GM12878 (cell line): ENCODE data around the gene MAGI2. TPM values are rescaled to one million over a fixed set of nuclear protein-coding genes. Genes with fewer than 3 reads are reported as not detected.

Experiments
- ATAC-seq: fragments of 200-7000 bp; cut with Tn5 transposase; 3 replicates; pipeline ENCODE4 v1.9.1; 2020; ENCODE audit warnings: mild to moderate bottlenecking, moderate library complexity
- BruUV-seq: library from RNA; stranded (reverse); fragments of 400-500 nt; replicated peaks from 2 replicates; lab custom pipeline; 2021; lab: Mats Ljungman, UMichigan
- CTCF ChIA-PET: fragments of 300-600 bp; sonication (Branson Sonifier 250); formaldehyde crosslinking; extraction: SDS; loops from one replicate; lab custom pipeline; 2021; ENCODE audit warnings: inconsistent platforms; lab: Yijun Ruan, JAX
- POLR2A ChIA-PET: fragments of 350-600 bp; formaldehyde crosslinking; extraction: SDS; loops from one replicate; lab custom pipeline; 2021; ENCODE audit warnings: inconsistent platforms; lab: Charles Lee
- RAD21 ChIA-PET: fragments of 300-600 bp; sonication (Branson Sonifier 250); formaldehyde crosslinking; loops from one replicate; lab custom pipeline; 2023; ENCODE audit warnings: antibody characterized with exemption; ENCODE audit not compliant: unreplicated experiment; lab: Charles Lee
- SMC1A ChIA-PET: fragments of 300-600 bp; sonication (Branson Sonifier 250); formaldehyde crosslinking; loops from one replicate; lab custom pipeline; 2023; ENCODE audit not compliant: unreplicated experiment, uncharacterized antibody; lab: Charles Lee
- DNase-seq: peaks from one replicate; pipeline ENCODE4 v3.0.0-alpha.2; 2011; ENCODE audit warnings: low read depth, low spot score
- FAIRE-seq: peaks from 3 replicates; lab custom pipeline; 2011; peaks lifted over from hg19 to GRCh38; lab: Jason Lieb, UNC
- H2AFZ ChIP-seq: 2 replicates; pipeline ENCODE4 v1.6.0; 2011; ENCODE audit warnings: low read depth, low read length, control low read depth; ENCODE audit not compliant: control insufficient read depth
- H3K27ac ChIP-seq: 2 replicates; pipeline ENCODE4 v1.5.1; 2011; ENCODE audit warnings: control low read depth; ENCODE audit not compliant: control insufficient read depth, insufficient read depth
- H3K27me3 ChIP-seq, 2 experiments: replicated peaks in 1 of 2; 2 replicates each; pipeline versions ENCODE4 v1.6.0 to v1.6.1; 2011; ENCODE audit warnings: low read length in 1 of 2; ENCODE audit not compliant: control insufficient read depth in 2 of 2, insufficient read depth in 2 of 2
- H3K36me3 ChIP-seq, 2 experiments: 2 replicates each; pipeline ENCODE4 v1.5.1; 2011; ENCODE audit warnings: low read length in 1 of 2; ENCODE audit not compliant: control insufficient read depth in 2 of 2, insufficient read depth in 2 of 2
- H3K4me1 ChIP-seq: 2 replicates; pipeline ENCODE4 v1.6.1; 2011; ENCODE audit warnings: mild to moderate bottlenecking, low read length, moderate library complexity, mixed read lengths; ENCODE audit not compliant: control insufficient read depth, insufficient read depth
- H3K4me2 ChIP-seq: 2 replicates; pipeline ENCODE4 v1.6.0; 2011; ENCODE audit warnings: control low read depth; ENCODE audit not compliant: control insufficient read depth, insufficient read depth
- H3K4me3 ChIP-seq: fragments of 200-600 bp; sonication (generic); 2 replicates; pipeline ENCODE4 v1.5.1; 2016
- H3K79me2 ChIP-seq: 2 replicates; pipeline ENCODE4 v1.6.0; 2011; ENCODE audit warnings: low read length; ENCODE audit not compliant: control insufficient read depth, insufficient read depth
- H3K9ac ChIP-seq: 2 replicates; pipeline ENCODE4 v1.8.0; 2011; ENCODE audit warnings: low read length, control low read depth, mixed read lengths; ENCODE audit not compliant: control insufficient read depth, insufficient read depth
- H3K9me3 ChIP-seq: replicated peaks from 3 replicates; pipeline ENCODE4 v1.5.1; 2011; ENCODE audit warnings: mild to moderate bottlenecking, low read length; ENCODE audit not compliant: control insufficient read depth, insufficient read depth
- H4K20me1 ChIP-seq: 2 replicates; pipeline ENCODE4 v1.6.0; 2011; ENCODE audit not compliant: control insufficient read depth, insufficient read depth
- BACH1 ChIP-seq: fragments of 450-650 bp; IDR thresholded peaks from 2 replicates; pipeline ENCODE4 v1.6.1; 2017; ENCODE audit warnings: mild to moderate bottlenecking, borderline replicate concordance
- E2F4 ChIP-seq: IDR thresholded peaks from 2 replicates; pipeline ENCODE4 v1.6.1; 2012; ENCODE audit warnings: low read depth, low read length, improper control_type of control experiment
- ELK1 ChIP-seq: IDR thresholded peaks from 2 replicates; pipeline ENCODE4 v1.6.1; 2012; ENCODE audit warnings: low read depth, low read length, improper control_type of control experiment
- ESRRA ChIP-seq: IDR thresholded peaks from 2 replicates; pipeline ENCODE4 v1.6.1; 2012; ENCODE audit warnings: mild to moderate bottlenecking, low read length, improper control_type of control experiment
- HDGF ChIP-seq: fragments of 450-650 bp; IDR thresholded peaks from 2 replicates; pipeline ENCODE4 v1.6.1; 2016; ENCODE audit warnings: antibody characterized with exemption
- HSF1 ChIP-seq: fragments of 150-350 bp; IDR thresholded peaks from 2 replicates; pipeline ENCODE4 v1.6.1; 2014; ENCODE audit warnings: mild to moderate bottlenecking, low read depth, low read length
- LARP7 ChIP-seq: fragments of 450-650 bp; IDR thresholded peaks from 2 replicates; pipeline ENCODE4 v1.6.1; 2017; ENCODE audit warnings: mild to moderate bottlenecking
- MTA3 ChIP-seq: IDR thresholded peaks from 2 replicates; pipeline ENCODE4 v1.6.1; 2012; ENCODE audit warnings: low read length, inconsistent platforms, borderline replicate concordance
- RELB ChIP-seq: fragments of 450-650 bp; IDR thresholded peaks from 2 replicates; pipeline ENCODE4 v1.6.1; 2017; ENCODE audit warnings: low read depth, mild to moderate bottlenecking, moderate library complexity
- SKIL ChIP-seq: fragments of 450-650 bp; IDR thresholded peaks from 2 replicates; pipeline ENCODE4 v1.6.1; 2017; ENCODE audit warnings: mild to moderate bottlenecking, low read depth, inconsistent platforms; ENCODE audit not compliant: poor library complexity, severe bottlenecking
- SREBF1 ChIP-seq: IDR thresholded peaks from 2 replicates; pipeline ENCODE4 v1.6.1; 2012; ENCODE audit warnings: mild to moderate bottlenecking, low read length
- TCF12 ChIP-seq: IDR thresholded peaks from 2 replicates; pipeline ENCODE4 v1.6.1; 2011; ENCODE audit warnings: low read depth, mild to moderate bottlenecking, low read length
- WGBS: methylation state at CpG from one replicate; pipeline ENCODE4 v1.1.6; 2016; ENCODE audit warnings: low lambda C conversion rate; ENCODE audit not compliant: insufficient replicate concordance, insufficient coverage; ENCODE audit errors: missing lambda C conversion rate; 5-methylcytosine and 5-hydroxymethylcytosine counted together
- in situ Hi-C: fragments of 300-500 bp; cut with MboI; formaldehyde crosslinking; loops from 9 replicates; pipeline ENCODE4 v1.14.3; 2018; ENCODE audit warnings: mixed read lengths
- intact Hi-C: fragments of 100-400 bp; cut with micrococcal nuclease; formaldehyde crosslinking; loops from one replicate; pipeline ENCODE4 v1.14.2; 2022; ENCODE audit not compliant: unreplicated experiment
- polyA plus RNA-seq, 11 experiments: library from polyadenylated mRNA; depleted of rRNA in 4 of 11; unstranded in 6 of 11; stranded (reverse) in 5 of 11; fragments of >200 nt; fragmentation: Nextera tagmentation in 4 of 11; fragmentation: Illumina TruSeq in 1 of 11; extraction: Ambion mirVana in 4 of 11; extraction: Trizol in 1 of 11; gene quantifications; 1 replicate in 1 of 11; 2 replicates in 10 of 11; pipeline versions ENCODE4 v1.2.1 to v1.2.3, GENCODE V29; 2011 to 2016; ENCODE audit warnings: inconsistent platforms in 2 of 11, missing spikeins in 2 of 11, low read depth in 1 of 11
- total RNA-seq, 4 experiments: library from RNA; depleted of rRNA in 3 of 4; stranded (reverse); fragments of >200 nt in 3 of 4; fragmentation: Illumina TruSeq in 1 of 4; extraction: Trizol in 1 of 4; gene quantifications; 2 replicates each; pipeline versions ENCODE4 v1.2.1 to v1.2.3, GENCODE V29; 2013 to 2021

Gene MAGI2
- total and polyA plus RNA-seq, 10 of the 15 experiments (the other 5 are each of a cell fraction or from before 2014, with no cell fraction given) = 0.01 to 0.31 (median 0.05) TPM; not detected in 2

- intact Hi-C loops = no loop called here
- 42% methylated on average over 1 of the region's 1 CpG for WGBS
- no peaks in the 10 kb centered on the region for H4K20me1 ChIP-seq
- TF ChIP-seq LARP7 = no peak
- no peak for TF ChIP-seq ELK1
- no peak for TF ChIP-seq SKIL
- no peak for TF ChIP-seq ESRRA
- no peak for TF ChIP-seq E2F4
- TF ChIP-seq BACH1 = no peak
- TF ChIP-seq MTA3 = no peak
- no peak for TF ChIP-seq RELB
- no peak for TF ChIP-seq HSF1
- no peak for TF ChIP-seq HDGF
- TF ChIP-seq SREBF1 = no peak
- no peak for TF ChIP-seq TCF12
- no peaks in the 10 kb centered on the region for H3K27me3 ChIP-seq
- H3K79me2 ChIP-seq = no peaks in the 10 kb centered on the region
- no peak overlapping the region for H2AFZ ChIP-seq
- H3K4me1 ChIP-seq = no peaks in the 10 kb centered on the region
- no peak overlapping the region for H3K9ac ChIP-seq
- no peak overlapping the region for H3K4me2 ChIP-seq
- H3K27ac ChIP-seq = no peak overlapping the region
- FAIRE-seq (no peak), DNase-seq (no peak), ATAC-seq (no peak)
- no TSS peak for BruUV-seq
- in situ Hi-C loops = no loop called here
- no peaks in the 10 kb centered on the region for H3K36me3 ChIP-seq
- H3K9me3 ChIP-seq = no peaks in the 10 kb centered on the region
- RAD21 ChIA-PET = no interaction called here
- CTCF ChIA-PET = no interaction called here
- SMC1A ChIA-PET = no interaction called here
- no peak overlapping the region for H3K4me3 ChIP-seq
- POLR2A ChIA-PET = no interaction called here
Measured at GRCh38 chr7:79461660-79462059, 8.2 kb upstream of the MAGI2 start.
